GM18499 (cell line): ENCODE measurements around the gene KLHDC7A.
"Not testable (repeated sequence)": the region's sequence is repeated elsewhere in the genome, so short reads cannot be mapped to it uniquely, and the experiment has no call there.

ENCODE experiments used
- ATAC-seq: cut with Tn5 transposase; IDR thresholded peaks from one replicate; pipeline ENCODE4 v1.9.1; 2021; ENCODE audit warnings: moderate number of reproducible peaks; ENCODE audit not compliant: insufficient read depth, unreplicated experiment

Gene KLHDC7A

DNA sequence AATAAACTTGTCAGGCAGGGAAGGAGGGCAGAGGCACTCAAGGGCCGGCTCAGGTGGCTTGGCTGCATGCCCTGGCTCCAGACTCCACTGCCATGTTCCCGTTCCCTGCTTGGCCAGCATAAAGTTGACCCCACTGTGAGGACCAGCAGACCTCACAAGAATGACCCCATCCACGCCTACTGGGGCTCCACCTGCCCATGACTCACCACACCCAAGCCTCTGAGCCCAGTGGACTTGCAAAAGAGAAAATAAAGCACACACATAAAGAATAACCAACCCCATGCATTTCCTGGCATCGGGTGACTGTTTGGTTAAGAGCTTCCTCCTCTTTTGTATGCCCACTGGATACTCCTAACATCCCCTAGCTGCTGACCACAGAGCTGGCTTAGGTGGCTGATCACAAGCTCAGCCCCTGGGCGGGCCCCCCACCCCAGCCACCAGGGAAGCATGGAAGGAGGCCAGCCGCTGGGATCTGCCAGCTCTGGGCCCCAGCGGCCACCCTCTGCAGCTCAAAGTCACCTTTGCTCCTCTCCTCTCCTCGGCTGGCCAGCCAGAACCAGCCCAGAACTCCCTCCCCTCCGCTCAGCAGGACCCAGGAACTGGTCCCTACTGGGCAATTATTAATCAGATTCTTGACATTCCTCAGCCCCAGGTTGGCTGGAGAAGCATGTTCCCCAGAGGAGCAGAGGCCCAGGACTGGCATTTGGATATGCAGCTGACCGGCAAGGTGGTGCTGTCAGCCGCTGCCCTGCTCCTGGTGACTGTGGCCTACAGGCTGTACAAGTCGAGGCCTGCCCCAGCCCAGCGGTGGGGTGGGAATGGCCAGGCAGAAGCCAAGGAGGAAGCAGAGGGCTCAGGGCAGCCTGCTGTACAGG is at the start of gene KLHDC7A:
Gene KLHDC7A (plus strand): TSS at position 616 of the 875 bp plus-strand sequence. CDS start 52 bp downstream, at position 668.
- no peak for ATAC-seq

DNA sequence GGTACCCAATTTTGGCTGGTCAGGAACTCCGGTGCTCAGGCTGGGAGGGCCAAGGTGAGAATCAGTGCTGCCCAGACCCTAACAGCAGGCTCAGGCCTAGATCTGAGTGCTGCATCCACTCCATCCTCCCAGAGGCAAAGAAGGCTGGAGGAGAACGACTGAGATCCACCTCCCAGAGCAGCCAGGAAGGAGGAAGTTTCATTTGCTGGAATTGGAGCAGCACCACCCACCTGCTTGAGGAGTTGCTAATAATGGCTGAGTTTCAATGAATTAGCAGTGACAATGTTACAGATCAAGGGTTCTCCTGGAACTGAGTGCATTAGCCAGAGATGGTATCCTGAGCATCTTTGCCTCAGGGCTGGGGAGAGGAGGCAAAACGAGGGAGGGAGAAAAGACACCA is 46.7 kb upstream of the KLHDC7A start:
- ATAC-seq, result no peak

DNA sequence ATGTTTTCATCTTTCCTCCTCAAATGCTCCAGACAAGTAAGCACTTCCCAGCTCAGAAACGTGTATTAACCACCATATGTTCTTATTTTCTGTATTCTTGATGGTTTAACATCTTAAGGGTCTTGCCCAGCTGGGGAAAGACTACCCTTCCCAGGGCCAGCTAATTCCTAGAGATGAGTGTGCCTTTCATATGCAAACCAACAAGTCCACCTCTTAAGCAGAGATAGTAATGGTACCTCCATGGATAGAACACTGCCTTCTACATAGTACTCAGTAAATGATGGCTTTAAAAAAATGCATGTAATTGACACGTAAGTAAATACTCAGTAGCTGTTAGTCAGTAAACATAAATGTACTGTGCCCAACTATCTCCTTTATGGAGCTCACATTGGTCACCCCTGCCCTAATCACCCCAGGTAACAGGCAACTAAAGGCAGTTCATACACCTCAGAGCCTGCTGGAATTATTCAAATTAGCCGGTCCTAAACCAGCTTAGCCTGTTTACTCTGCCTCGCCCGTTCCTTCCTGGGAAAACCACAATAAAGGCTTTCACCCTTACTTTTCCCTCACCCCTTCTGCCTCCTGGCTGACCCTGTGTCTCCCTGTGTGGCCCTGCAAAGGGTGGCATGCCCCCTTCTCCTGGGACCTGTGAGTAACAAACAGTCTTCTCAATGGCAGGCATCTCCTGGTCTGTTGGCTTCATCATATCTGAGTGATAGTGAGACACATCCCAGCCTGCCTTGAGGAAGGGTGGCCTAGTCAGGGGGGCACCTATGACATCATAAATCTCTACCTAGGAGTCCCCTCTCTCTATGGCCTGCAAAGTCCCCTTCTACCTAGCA is 40.1 kb upstream of the KLHDC7A start:
- no peak for ATAC-seq

DNA sequence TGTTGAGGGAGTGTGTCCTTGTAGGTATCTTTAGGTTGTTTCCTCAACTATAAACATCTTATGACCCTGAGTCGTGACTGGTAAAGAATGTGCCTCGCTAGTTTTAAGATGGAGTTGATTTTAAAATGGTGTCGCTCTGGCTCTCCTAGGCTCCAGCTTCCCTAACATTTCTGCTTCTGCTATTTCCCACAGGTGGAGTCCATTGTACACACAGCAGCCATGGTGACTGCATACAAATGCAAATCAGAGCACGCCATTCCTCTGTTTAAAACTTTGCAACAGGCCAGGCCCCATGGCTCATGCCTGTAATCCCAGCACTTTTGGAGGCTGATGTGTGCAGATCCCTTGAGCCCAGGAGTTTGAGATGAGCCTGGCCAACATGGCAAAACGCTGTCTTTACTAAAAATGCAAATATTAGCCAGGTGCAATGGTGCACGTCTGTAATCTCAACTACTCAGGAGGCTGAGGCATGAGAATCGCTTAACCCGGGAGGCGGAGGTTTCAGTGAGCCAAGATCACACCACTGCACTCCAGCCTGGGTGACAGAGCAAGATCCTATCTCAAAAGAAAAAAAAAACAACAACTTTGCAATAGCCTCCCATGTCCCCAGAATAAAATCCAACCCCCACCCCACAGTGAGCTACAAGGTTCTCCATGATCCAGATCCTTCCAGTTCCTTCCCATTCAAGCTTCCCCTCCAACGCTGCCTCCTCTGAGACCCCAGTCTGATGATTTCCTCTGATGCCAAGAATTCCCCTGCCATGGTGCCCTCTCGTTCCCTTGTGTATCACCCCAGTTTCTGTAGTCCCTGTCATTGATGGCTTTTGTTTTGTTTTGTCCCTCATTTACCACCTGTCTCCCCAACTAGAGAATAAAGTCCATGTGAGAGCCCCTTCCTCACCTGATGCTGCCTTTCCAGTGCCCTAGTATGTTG is 36.9 kb upstream of the KLHDC7A start:
- ATAC-seq, result no peak

DNA sequence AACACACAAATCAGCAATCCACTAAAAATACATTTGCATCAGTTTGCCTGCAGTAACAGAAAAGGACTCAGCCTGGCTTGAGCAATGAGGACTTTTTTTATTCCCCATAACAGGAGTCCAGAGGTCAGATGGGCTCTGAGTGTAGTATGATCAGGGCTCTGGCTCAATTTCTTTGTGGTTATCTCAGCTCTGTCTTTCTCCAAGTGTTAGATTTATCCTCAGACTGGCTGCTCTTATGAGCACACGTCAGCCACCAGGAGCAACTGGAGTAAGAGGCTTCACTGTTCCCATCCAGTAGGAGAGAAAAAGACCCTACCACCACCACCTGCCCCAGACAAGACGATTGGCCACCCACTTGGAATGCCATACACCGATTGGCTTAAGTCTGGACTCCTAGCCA is 36.2 kb upstream of the KLHDC7A start:
- ATAC-seq, result no peak

DNA sequence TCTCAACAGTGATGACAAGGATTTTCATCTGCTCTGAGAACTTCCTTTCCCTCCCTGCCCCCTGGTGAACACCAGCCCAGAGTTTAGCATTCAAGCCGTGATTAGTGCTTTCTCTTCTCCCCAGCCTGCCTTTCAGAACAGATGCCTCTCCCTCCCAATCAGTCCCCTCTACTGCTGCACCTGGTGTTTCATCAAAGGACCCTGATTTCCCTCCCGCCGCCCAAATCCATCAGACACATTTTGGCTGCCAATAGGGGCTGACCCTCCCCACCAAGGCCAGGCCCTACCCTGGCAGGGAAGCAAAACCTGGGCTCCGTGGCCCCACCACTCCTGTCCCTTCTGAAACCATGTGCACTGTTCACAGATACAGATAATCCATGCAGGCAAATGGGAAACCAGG is 34.0 kb upstream of the KLHDC7A start:
- ATAC-seq, result no peak

DNA sequence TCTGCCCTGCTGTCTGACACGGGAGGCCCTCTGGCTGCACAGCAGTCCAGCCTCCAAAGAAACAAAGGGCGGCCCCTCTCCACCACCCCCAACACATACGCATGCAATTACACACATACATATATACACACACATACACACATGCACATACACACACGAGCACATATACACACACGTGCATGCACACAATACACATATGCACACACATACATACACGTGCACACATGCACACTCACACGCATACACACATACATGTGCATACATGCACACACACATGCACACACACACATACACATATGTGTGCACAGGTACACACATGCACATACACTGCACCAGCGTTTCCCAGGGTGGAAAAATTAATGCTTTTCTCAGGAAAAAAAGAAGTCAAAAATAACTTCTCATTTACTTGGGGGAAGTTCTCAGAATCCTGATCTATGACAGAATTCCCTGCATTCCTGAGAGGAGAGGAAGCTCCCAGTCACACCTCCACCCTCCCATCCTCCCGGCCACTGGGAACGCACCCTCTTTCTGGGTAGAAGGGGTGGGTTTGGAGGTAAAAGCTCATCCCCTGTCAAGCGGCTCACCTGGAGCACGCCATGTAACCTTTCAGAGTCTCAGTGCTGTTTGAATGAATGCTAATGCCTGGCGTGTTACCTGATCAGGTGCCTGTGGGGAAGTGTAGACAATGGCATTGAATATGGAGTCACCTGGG is 33.1 kb upstream of the KLHDC7A start:
- no peak for ATAC-seq

DNA sequence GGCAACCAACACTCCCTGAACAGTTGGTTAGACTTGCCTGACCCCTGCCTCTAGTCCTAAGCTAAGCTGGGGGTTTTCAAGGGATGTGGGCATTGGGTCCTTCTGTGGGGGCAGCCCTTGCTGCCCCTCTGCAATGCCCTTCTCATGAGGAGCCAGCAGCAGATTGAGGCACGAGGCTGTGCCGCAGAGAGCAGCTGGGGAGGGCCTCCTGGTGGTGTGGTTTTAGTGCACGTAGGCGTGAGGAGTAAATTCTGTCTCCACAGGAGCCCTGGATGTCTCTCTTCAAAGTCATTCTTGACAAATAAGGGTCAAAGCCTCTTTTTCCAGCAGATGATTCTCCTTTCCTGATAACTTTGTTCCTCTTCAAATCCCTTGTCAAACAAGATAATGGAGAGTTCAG is 31.8 kb upstream of the KLHDC7A start:
- no peak for ATAC-seq

DNA sequence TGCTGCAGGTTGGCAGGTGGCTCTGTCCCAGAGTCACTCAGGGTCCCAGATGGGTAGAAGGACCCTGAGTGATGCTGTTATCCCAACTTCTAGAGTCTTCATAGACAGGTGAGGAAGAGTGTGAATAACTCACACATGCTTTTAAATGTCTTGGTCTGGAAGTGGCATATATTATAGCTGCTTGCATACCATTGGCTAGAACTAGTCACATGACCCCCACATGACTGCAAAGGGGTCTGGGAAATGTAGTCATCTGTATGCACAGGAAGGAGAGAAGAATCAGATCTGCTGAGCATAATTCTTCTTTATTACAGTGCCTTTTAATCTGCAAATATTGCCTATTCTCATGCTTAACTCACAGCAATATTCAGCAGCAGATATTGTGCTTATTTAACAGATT is 28.2 kb upstream of the KLHDC7A start:
- no peak for ATAC-seq

DNA sequence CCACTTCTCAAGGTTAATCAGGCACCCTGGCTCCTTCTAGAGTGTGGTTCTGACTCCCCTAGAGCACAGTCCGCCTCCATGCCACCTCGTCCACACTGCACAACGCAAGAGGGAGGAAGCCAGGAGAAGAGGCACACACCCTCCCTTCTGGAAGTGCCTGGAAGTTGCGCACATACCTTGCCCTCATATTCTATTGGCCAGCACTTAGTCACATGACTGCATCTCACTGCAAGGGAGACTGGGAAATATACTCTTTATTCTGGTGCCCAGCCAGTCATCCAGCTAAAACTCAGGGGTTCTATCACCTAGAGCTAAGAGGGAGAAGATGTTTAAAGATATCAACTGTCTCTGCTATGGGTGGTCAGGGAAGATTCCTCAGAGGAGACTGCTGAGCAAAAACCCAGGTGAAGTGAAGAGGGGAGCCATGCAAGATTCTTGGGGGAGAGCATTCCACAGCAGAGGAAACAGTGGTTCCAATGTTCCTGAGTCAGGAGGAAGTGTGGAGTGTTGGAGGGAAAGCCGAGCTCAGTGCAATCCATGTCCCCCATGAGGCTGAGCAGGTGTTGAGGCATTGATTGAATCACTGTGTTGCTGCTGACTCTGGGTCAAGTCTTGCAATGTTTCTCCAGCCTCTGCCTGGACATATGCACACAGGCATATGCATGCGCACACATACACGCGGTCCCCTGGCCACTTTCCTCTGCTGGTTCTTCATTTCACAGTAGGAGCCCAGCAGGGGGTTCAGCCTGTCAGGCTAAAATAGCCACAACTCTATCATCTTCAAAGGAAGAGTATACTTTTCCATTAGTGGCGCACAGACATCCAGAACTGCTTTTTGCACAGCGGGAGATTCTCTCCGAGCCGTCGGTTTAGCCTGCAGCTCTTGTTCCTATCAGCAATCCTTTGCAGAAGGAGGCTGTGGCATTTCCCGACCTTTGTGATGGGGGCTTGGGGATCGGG is 22.3 kb upstream of the KLHDC7A start:
- no peak for ATAC-seq

DNA sequence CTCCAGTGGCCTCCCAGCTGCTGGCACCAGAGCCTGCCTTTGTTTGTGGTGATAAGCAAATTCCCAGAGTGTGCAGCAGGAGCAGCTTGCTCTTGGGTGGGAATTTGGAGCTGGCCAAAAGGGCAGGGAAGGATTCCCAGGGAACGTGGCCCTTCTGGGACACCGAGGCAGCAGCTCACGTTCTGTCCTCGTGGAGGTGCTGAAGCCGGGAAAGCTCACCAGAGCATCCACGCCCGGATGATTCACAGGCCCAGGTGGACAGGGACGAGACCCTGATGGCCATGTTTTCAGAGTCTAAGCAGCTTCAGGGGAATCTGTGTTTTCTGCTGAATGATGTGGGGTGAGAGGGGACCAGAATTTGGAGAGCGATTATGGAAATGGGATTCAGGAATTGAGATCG is 19.1 kb upstream of the KLHDC7A start:
- no peak for ATAC-seq

DNA sequence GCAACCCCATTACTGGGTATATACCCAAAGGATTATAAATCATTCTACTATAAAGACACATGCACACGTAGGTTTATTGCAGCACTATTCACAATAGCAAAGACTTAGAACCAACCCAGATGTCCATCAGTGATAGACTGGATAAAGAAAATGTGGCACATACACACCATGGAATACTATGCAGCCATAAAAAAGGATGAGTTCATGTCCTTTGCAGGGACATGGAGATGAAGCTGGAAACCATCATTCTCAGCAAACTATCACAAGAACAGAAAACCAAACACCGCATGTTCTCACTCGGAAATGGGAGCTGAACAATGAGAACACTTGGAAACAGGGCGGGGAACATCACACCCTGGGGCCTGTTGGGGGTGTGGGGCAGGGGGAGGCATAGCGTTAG is 18.2 kb upstream of the KLHDC7A start:
- not testable (repeated sequence) for ATAC-seq

DNA sequence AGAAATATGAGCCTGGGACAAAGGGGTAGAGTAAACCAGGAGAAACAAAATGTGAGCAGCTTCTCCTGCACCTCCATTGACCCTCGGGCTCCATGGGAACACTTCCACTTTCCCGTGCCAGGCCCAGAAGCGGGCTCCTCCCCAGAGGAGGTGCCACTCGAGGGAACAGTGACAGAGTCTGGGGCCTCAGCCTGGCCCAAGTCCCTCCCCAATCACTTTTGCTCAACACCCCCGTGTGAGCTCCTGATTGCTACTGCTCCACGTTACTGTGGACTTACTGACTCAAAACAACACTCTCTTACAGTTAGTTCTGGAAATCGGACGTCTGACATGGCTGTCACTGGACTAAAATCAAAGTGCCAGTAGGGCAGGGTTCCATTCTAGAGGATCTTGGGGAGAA is 17.7 kb upstream of the KLHDC7A start:
- no peak for ATAC-seq

DNA sequence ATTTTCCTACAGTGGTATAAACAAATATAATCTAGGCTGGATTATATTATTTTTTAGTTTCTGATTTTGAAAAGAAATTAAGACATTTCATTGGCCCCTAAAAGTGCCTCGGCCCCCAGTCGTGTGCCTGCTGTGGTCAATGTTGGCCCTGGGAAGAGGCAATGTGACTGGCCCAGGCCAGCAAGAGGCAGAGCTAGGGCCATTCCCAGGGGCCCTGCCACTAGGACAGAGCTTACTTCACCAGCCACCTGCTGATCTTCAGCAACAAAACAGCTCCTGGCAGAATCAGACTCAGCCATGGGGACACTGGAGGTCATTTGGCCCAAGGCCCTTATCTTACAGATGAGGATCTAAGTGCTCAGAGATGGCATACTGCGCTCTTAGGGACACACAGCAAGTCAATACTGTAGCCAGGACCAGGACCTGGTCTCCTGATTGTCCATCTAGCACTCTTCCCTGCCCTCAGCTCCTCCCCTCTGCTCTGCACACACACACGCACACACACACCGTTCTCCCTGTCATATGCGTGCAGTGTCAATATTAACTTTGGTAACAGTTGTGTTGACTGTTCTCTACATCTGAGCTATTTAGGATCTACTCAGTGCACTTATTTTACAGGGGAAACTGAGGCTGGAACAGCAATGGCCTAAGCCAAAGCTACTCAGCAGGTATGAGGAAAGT is 16.6 kb upstream of the KLHDC7A start:
- ATAC-seq, result no peak

DNA sequence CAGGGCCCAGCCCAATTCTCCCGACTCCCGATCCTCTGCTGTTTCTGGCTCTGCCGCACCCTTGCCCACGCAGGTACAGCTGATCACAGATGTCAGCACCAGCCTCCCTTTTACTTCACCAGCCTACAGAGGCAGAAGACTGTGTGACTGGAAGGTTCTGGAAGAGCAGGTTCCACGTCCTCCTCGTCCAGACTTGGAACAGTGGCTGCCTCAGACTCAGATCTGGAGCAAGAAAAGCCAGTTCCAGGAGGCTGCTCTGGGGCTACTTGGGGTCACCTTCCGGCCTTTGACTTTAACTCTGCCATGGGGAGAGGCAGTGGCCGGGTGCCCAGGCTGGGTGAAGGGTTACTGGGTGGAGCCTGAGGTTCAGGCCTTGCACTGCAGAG is 16.1 kb upstream of the KLHDC7A start:
- ATAC-seq, result no peak

DNA sequence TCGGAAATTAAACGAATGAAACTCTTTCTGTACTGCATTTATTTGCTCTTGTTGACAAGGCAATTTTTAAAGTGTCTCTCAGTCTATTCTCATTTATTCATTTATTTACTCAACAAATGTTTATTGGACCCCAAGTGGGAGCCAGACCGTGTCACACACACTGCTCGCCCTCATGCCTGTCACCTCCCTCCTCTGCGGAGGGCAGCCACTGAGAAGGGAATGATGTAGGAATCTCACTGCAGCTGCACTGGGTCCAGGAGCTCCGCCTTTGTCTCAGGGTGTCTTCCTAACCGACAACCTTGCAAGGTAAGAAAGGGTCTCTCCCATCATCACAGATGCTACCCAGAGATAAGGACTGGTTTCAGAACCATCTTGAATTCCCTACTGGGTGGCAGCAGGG is 14.1 kb upstream of the KLHDC7A start:
- no peak for ATAC-seq

DNA sequence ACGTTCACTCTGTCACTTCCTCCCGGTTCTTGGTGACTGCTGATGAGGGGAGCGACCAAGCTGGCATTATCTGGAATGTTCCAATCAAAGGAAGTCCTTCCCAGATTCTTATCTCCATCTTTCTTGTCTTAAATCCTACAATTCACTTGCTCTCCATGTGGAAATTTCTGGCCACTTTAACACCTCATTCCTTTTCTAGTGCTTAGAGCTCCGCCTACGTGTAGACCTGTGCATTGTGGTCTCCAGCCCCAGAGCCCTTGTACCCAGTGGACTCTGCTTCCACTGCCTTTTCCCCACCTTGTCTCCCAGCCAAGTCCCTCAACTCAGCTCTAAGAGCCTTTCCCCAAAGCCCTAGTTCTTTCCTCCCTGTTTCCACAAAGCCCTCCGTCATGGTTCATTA is 12.2 kb upstream of the KLHDC7A start:
- no peak for ATAC-seq

DNA sequence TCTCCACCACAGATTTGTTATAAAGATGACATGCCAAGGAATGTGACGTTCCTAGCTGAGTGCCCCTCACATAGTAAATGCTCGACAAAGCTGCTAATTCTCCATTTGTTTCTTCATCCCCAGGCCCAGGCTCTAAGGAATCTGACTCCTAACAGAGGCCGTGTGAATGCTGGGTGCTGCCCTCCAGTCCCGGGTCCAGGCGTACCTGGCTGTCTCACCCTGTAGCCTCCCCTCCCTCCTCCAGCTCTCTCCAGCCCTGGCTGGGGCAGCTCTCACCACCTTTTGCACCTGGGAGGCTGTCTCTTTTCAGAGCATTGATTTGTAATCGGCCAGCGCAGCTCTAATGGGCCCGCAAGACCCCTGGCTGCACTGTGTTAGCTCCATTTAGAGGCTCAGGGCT is 11.2 kb upstream of the KLHDC7A start:
- ATAC-seq, result no peak
